Activated T-helper 1 cell treated with anti-CD3 and anti-CD28 coated beads, Interleukin-2, amount 50 U/mL, for 16 hours (primary cell): ENCODE results near the gene NDUFS1.
A peak's percentile ranks its signal among the peaks of the same experiment; 100 is the strongest.
"Not testable (repeated sequence)": the region's sequence is repeated elsewhere in the genome, so short reads cannot be mapped to it uniquely, and the experiment has no call there.

Source experiments
- DNase-seq, 2 donors: peaks; one replicate each; pipeline ENCODE4 v3.0.0-alpha.2; 2020; ENCODE audit warnings: low read depth in 1 of 2, low spot score in 1 of 2

The NDUFS1 gene

GRCh38 chr2:206159346-206160124 is at the start of gene NDUFS1, which contains the start of gene EEF1B2:
Gene NDUFS1 (minus strand): TSS chr2:206159444. CDS start chr2:206153678, 5,766 bp downstream.
Gene EEF1B2 (plus strand): TSS chr2:206159895. CDS start chr2:206159980, 85 bp downstream.
- DNase-seq = peak; percentile 92 to 95

GRCh38 chr2:206208900-206209299 is 49.7 kb upstream of the NDUFS1 start:
- DNase-seq = no peak

GRCh38 chr2:206207316-206207715 is 48.1 kb upstream of the NDUFS1 start:
- DNase-seq = not testable (repeated sequence)

GRCh38 chr2:206204710-206205109 is 45.5 kb upstream of the NDUFS1 start:
- no peak for DNase-seq

GRCh38 chr2:206203331-206203730 is 44.1 kb upstream of the NDUFS1 start:
- no peak for DNase-seq

GRCh38 chr2:206202446-206202845 is 43.2 kb upstream of the NDUFS1 start:
- DNase-seq = no peak

- DNase-seq = no peak
Measured at GRCh38 chr2:206201075-206201848, 42.0 kb upstream of the NDUFS1 start.

GRCh38 chr2:206198677-206199076 is 39.4 kb upstream of the NDUFS1 start:
- DNase-seq = no peak

- no peak for DNase-seq
Measured at GRCh38 chr2:206193671-206194357, 34.6 kb upstream of the NDUFS1 start.

- DNase-seq = no peak
Measured at GRCh38 chr2:206192157-206192556, 32.9 kb upstream of the NDUFS1 start.

GRCh38 chr2:206190689-206191088 is 31.4 kb upstream of the NDUFS1 start:
- no peak for DNase-seq

- no peak for DNase-seq
Measured at GRCh38 chr2:206190111-206190510, 30.9 kb upstream of the NDUFS1 start.

- DNase-seq = no peak
Measured at GRCh38 chr2:206189691-206190090, 30.4 kb upstream of the NDUFS1 start.

GRCh38 chr2:206181526-206181925 is 22.3 kb upstream of the NDUFS1 start:
- not testable (repeated sequence) for DNase-seq

GRCh38 chr2:206176901-206177300 is 17.7 kb upstream of the NDUFS1 start:
- no peak for DNase-seq

GRCh38 chr2:206176121-206176520 is 16.9 kb upstream of the NDUFS1 start:
- no peak for DNase-seq

- no peak for DNase-seq
Measured at GRCh38 chr2:206173147-206173546, 13.9 kb upstream of the NDUFS1 start.

- not testable (repeated sequence) for DNase-seq
Measured at GRCh38 chr2:206171624-206172397, 12.6 kb upstream of the NDUFS1 start.

- not testable (repeated sequence) for DNase-seq
Measured at GRCh38 chr2:206168230-206168629, 9.0 kb upstream of the NDUFS1 start.

GRCh38 chr2:206164261-206164862 is 5.1 kb upstream of the NDUFS1 start:
- no peak for DNase-seq
